Neural cell (in vitro differentiated cells): ENCODE results near the gene SSBP3. TPM values are rescaled to one million over a fixed set of nuclear protein-coding genes. Genes with fewer than 3 reads are reported as not detected.

ENCODE experiments used
- H2AFZ ChIP-seq: fragments of 200-600, 300-800 bp; sonication (generic), shearing (Covaris generic); 2 replicates; pipeline ENCODE4 v1.6.0; 2014; ENCODE audit warnings: low read depth, mild to moderate bottlenecking, antibody characterized with exemption, low read length, moderate library complexity
- H3F3A ChIP-seq: fragments of 200-600 bp; shearing (Covaris generic); 2 replicates; pipeline ENCODE4 v1.6.1; 2016; ENCODE audit warnings: mild to moderate bottlenecking, moderate library complexity, mixed read lengths, antibody characterized with exemption, low read length; ENCODE audit not compliant: insufficient read depth, poor library complexity, severe bottlenecking
- H3K27ac ChIP-seq: fragments of 200-600, 300-800 bp; sonication (generic), shearing (Covaris generic); 2 replicates; pipeline ENCODE4 v1.5.1; 2014; ENCODE audit warnings: mild to moderate bottlenecking, low read length, moderate library complexity
- H3K27me3 ChIP-seq: fragments of 300-800, 200-600 bp; sonication (generic), shearing (Covaris generic); 2 replicates; pipeline ENCODE4 v1.6.0; 2014; ENCODE audit warnings: mild to moderate bottlenecking, low read depth, low read length, moderate library complexity; ENCODE audit not compliant: insufficient read depth
- H3K36me3 ChIP-seq: fragments of 300-800, 200-600 bp; sonication (generic), shearing (Covaris generic); 2 replicates; pipeline ENCODE4 v1.5.1; 2014; ENCODE audit warnings: mild to moderate bottlenecking, antibody characterized with exemption, low read length, moderate library complexity; ENCODE audit not compliant: insufficient read depth
- H3K4me2 ChIP-seq: fragments of 300-800, 200-600 bp; sonication (generic), shearing (Covaris generic); 2 replicates; pipeline ENCODE4 v1.6.0; 2014; ENCODE audit warnings: mild to moderate bottlenecking, low read length
- H3K4me3 ChIP-seq: fragments of 300-800, 200-600 bp; sonication (generic), shearing (Covaris generic); 2 replicates; pipeline ENCODE4 v1.5.1; 2014; ENCODE audit warnings: mild to moderate bottlenecking, low read length, moderate library complexity
- H3K79me2 ChIP-seq: fragments of 200-600 bp; shearing (Covaris generic); replicated peaks from 2 replicates; pipeline ENCODE4 v1.6.0; 2014; ENCODE audit warnings: mild to moderate bottlenecking, low read length, moderate library complexity; ENCODE audit not compliant: insufficient read depth
- H3K9ac ChIP-seq: fragments of 300-800, 200-600 bp; sonication (generic), shearing (Covaris generic); 2 replicates; pipeline ENCODE4 v1.6.1; 2016; ENCODE audit warnings: mild to moderate bottlenecking, low read length, mixed read lengths
- H3K9me2 ChIP-seq: fragments of 200-600 bp; shearing (Covaris generic); 2 replicates; pipeline ENCODE4 v1.6.1; 2016; ENCODE audit warnings: mild to moderate bottlenecking, low read length, mixed read lengths; ENCODE audit not compliant: insufficient read depth
- H3K9me3 ChIP-seq: fragments of 200-600, 300-800 bp; sonication (generic), shearing (Covaris generic); 2 replicates; pipeline ENCODE4 v1.6.1; 2016; ENCODE audit warnings: mild to moderate bottlenecking, mixed run types, low read length, moderate library complexity, mixed read lengths
- H4K20me1 ChIP-seq: fragments of 200-600 bp; shearing (Covaris generic); 2 replicates; pipeline ENCODE4 v1.6.1; 2016; ENCODE audit warnings: mild to moderate bottlenecking, mixed run types; ENCODE audit not compliant: insufficient read depth
- EP300 ChIP-seq: fragments of 450-650 bp; conservative IDR thresholded peaks from 2 replicates; pipeline ENCODE4 v1.6.1; 2014; ENCODE audit warnings: antibody characterized with exemption, mild to moderate bottlenecking, moderate library complexity; ENCODE audit not compliant: poor library complexity, severe bottlenecking
- EZH2 ChIP-seq: fragments of 200-600, 300-800 bp; shearing (Covaris generic), sonication (generic); IDR thresholded peaks from 2 replicates; pipeline ENCODE4 v1.6.1; 2014; ENCODE audit warnings: antibody characterized with exemption, low read length, borderline replicate concordance, mild to moderate bottlenecking; ENCODE audit not compliant: insufficient read depth, poor library complexity, severe bottlenecking
- MXI1 ChIP-seq: fragments of 450-650 bp; conservative IDR thresholded peaks from 2 replicates; pipeline ENCODE4 v1.6.1; 2014; ENCODE audit warnings: antibody characterized with exemption, mild to moderate bottlenecking; ENCODE audit not compliant: poor library complexity, severe bottlenecking
- POLR2AphosphoS5 ChIP-seq: IDR thresholded peaks from 2 replicates; pipeline ENCODE4 v1.6.1; 2012
- RAD21 ChIP-seq: fragments of 450-650 bp; conservative IDR thresholded peaks from 2 replicates; pipeline ENCODE4 v1.6.1; 2014; ENCODE audit warnings: antibody characterized with exemption, mild to moderate bottlenecking, moderate library complexity
- SMC3 ChIP-seq: fragments of 450-650 bp; conservative IDR thresholded peaks from 2 replicates; pipeline ENCODE4 v1.6.1; 2014; ENCODE audit warnings: antibody characterized with exemption, mild to moderate bottlenecking, moderate library complexity; ENCODE audit not compliant: poor library complexity
- TAF1 ChIP-seq: IDR thresholded peaks from 2 replicates; pipeline ENCODE4 v1.6.1; 2012; ENCODE audit warnings: low read depth
- polyA plus RNA-seq: library from polyadenylated mRNA; depleted of rRNA; stranded (reverse); fragments of >200 nt; gene quantifications from 2 replicates; pipeline ENCODE4 v1.2.3, GENCODE V29; 2014
- TF ChIP-seq, protein P1 (sequence below): fragments of 450-650 bp; IDR thresholded peaks from 2 replicates; pipeline ENCODE4 v1.5.1; 2014; ENCODE audit warnings: antibody characterized with exemption, mild to moderate bottlenecking, moderate library complexity; ENCODE audit not compliant: poor library complexity, severe bottlenecking
- TF ChIP-seq, protein P2 (sequence below): IDR thresholded peaks from 2 replicates; pipeline ENCODE4 v1.6.1; 2012; ENCODE audit warnings: borderline replicate concordance

SSBP3 gene
- polyA plus RNA-seq, 1 donor from 2014 or later: 77.4 TPM

DNA sequence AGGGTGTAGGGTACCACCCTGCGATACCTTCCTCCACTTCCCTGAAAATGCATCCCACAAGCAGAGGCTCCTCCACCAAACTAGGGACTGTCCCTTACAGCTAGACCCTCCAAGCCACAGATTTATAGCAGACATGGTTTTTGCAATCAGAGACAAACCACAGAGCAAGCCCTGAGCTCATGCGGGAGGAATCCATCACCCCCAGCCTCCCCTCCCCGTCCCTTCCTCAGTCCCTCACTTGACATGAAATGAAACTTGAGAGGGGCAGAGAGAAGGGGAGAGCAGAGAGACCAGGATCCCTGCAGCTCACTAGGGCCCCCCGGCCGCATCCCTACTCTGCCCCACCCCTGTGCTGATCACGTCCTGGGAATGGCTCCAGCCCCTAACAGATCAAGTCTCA, 111.3 kb downstream of the SSBP3 start:
- Histone ChIP-seq H3K4me2 (no peak overlapping the region), H3K9me2 (no peaks in the 10 kb centered on the region), H3F3A (no peaks in the 10 kb centered on the region), H3K9me3 (no peaks in the 10 kb centered on the region), H3K27ac (no peak overlapping the region), H2AFZ (no peak overlapping the region), H3K4me3 (no peak overlapping the region), H3K36me3 (no peaks in the 10 kb centered on the region), H3K79me2 (peaks cover 85% of the 10 kb centered on the region), H3K9ac (no peak overlapping the region), H4K20me1 (peaks cover 25% of the 10 kb centered on the region), H3K27me3 (no peaks in the 10 kb centered on the region)
- TF ChIP-seq TAF1: no peak
- TF ChIP-seq EZH2: no peak
- TF ChIP-seq SMC3: no peak
- TF ChIP-seq, protein P1, sequence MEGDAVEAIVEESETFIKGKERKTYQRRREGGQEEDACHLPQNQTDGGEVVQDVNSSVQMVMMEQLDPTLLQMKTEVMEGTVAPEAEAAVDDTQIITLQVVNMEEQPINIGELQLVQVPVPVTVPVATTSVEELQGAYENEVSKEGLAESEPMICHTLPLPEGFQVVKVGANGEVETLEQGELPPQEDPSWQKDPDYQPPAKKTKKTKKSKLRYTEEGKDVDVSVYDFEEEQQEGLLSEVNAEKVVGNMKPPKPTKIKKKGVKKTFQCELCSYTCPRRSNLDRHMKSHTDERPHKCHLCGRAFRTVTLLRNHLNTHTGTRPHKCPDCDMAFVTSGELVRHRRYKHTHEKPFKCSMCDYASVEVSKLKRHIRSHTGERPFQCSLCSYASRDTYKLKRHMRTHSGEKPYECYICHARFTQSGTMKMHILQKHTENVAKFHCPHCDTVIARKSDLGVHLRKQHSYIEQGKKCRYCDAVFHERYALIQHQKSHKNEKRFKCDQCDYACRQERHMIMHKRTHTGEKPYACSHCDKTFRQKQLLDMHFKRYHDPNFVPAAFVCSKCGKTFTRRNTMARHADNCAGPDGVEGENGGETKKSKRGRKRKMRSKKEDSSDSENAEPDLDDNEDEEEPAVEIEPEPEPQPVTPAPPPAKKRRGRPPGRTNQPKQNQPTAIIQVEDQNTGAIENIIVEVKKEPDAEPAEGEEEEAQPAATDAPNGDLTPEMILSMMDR: no peak
- no peak for TF ChIP-seq MXI1
- TF ChIP-seq, protein P2, sequence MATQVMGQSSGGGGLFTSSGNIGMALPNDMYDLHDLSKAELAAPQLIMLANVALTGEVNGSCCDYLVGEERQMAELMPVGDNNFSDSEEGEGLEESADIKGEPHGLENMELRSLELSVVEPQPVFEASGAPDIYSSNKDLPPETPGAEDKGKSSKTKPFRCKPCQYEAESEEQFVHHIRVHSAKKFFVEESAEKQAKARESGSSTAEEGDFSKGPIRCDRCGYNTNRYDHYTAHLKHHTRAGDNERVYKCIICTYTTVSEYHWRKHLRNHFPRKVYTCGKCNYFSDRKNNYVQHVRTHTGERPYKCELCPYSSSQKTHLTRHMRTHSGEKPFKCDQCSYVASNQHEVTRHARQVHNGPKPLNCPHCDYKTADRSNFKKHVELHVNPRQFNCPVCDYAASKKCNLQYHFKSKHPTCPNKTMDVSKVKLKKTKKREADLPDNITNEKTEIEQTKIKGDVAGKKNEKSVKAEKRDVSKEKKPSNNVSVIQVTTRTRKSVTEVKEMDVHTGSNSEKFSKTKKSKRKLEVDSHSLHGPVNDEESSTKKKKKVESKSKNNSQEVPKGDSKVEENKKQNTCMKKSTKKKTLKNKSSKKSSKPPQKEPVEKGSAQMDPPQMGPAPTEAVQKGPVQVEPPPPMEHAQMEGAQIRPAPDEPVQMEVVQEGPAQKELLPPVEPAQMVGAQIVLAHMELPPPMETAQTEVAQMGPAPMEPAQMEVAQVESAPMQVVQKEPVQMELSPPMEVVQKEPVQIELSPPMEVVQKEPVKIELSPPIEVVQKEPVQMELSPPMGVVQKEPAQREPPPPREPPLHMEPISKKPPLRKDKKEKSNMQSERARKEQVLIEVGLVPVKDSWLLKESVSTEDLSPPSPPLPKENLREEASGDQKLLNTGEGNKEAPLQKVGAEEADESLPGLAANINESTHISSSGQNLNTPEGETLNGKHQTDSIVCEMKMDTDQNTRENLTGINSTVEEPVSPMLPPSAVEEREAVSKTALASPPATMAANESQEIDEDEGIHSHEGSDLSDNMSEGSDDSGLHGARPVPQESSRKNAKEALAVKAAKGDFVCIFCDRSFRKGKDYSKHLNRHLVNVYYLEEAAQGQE: no peak
- TF ChIP-seq EP300: no peak
- TF ChIP-seq RAD21: no peak
- TF ChIP-seq POLR2AphosphoS5: no peak

DNA sequence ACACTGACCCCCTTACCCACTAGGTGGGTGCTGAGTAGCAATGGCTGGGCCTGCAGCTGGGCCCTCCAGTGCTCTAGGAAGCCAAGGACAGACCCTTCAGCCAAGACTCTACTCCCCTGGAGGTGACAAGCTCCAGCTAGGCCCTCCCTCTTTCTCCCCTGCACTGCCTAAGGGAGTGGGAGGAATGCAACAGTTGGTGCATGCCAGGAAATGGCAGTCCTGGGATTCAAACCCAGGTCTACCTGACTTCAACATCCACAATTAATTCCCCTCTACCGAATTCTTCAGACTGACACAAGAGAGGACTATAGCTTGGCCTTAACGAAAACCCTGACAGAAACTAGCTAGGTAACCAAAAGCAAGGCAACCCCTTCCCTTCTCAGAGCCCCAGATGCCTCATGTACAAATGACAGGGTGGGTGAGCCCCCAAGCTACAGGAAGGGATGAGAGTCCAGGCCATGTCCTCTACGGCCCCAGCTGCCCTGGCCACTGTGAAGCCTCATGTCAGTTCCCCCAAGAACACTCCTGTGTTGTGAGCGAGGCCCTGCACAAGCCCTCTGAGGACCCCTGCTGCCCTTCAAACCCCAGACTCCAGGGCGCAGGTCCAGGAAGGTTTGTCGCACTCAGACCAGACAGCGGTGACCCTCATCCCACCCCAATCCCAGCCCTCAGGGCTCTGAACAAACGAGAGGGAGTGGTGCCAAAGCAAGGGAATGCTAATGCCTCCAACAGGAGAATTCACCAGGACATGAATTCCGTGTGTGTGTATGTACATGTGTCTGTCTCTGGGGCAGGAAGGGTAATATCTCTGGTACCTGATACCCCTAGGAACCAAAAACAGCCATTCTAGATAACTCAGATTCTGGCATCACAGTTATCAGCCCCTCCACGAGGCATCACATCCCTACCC, 113.9 kb downstream of the SSBP3 start:
- Histone ChIP-seq H3K9ac (no peak overlapping the region), H3K36me3 (no peaks in the 10 kb centered on the region), H3K27ac (no peak overlapping the region), H3K79me2 (peaks cover 88% of the 10 kb centered on the region), H3K4me2 (no peak overlapping the region), H4K20me1 (peaks cover 35% of the 10 kb centered on the region), H3F3A (no peaks in the 10 kb centered on the region), H3K4me3 (no peak overlapping the region), H3K9me3 (no peaks in the 10 kb centered on the region), H3K9me2 (no peaks in the 10 kb centered on the region), H2AFZ (no peak overlapping the region), H3K27me3 (no peaks in the 10 kb centered on the region)
- TF ChIP-seq EZH2 (no peak), EP300 (no peak), TAF1 (no peak), POLR2AphosphoS5 (no peak), MXI1 (no peak), SMC3 (no peak), RAD21 (no peak)
- TF ChIP-seq, protein P1: no peak
- TF ChIP-seq, protein P2: no peak
